K562 (cell line): ENCODE results near the gene SPON2. TPM values are rescaled to one million over a fixed set of nuclear protein-coding genes. Genes with fewer than 3 reads are reported as not detected.
A peak's percentile ranks its signal among the peaks of the same experiment; 100 is the strongest.

Experiments
- ATAC-seq: fragments of 200-7000 bp; cut with Tn5 transposase; 3 replicates; pipeline ENCODE4 v1.9.1; 2020; ENCODE audit warnings: moderate library complexity
- BruUV-seq: library from RNA; stranded (reverse); fragments of 400-500 nt; replicated peaks from 2 replicates; lab custom pipeline; 2021; lab: Mats Ljungman, UMichigan
- CTCF ChIA-PET: fragments of 300-600 bp; formaldehyde crosslinking; extraction: SDS; loops from one replicate; lab custom pipeline; 2021; ENCODE audit warnings: low intra/inter-chr PET ratio; lab: Yijun Ruan, JAX
- POLR2A ChIA-PET: fragments of 300-600, 350-650 bp; sonication (Branson Sonifier 250); formaldehyde crosslinking; extraction: SDS; loops from one replicate; lab custom pipeline; 2021; ENCODE audit warnings: antibody characterized with exemption, inconsistent platforms; lab: Yijun Ruan, JAX
- DNase-seq, 4 experiments: peaks; one replicate each; pipeline versions ENCODE4 v3.0.0 to v3.0.0-alpha.2; 2011 to 2018; ENCODE audit warnings: low spot score in 3 of 4, mixed read lengths in 3 of 4; ENCODE audit errors: extremely low read depth in 1 of 4
- FAIRE-seq: peaks from 2 replicates; lab custom pipeline; 2011; peaks lifted over from hg19 to GRCh38; lab: Jason Lieb, UNC
- H2AFZ ChIP-seq: 2 replicates; pipeline ENCODE4 v1.6.0; 2011; ENCODE audit warnings: low read depth, low read length, control low read depth, inconsistent platforms
- H3K27ac ChIP-seq: fragments of 200-600 bp; 3 replicates; pipeline ENCODE4 v1.8.0; 2011; ENCODE audit warnings: low read depth, mild to moderate bottlenecking, control low read depth, inconsistent platforms, low read length, moderate library complexity, mixed read lengths; ENCODE audit errors: extremely low read depth
- H3K27me3 ChIP-seq, 2 experiments: fragments of 300-600 bp in 1 of 2; 2 replicates in 1 of 2; 3 replicates in 1 of 2; pipeline versions ENCODE4 v1.6.0 to v1.8.0; 2011; ENCODE audit warnings: inconsistent platforms in 2 of 2, low read length in 2 of 2, mild to moderate bottlenecking in 1 of 2, mixed read lengths in 1 of 2, moderate library complexity in 1 of 2; ENCODE audit not compliant: control insufficient read depth in 2 of 2, insufficient read depth in 2 of 2
- H3K36me3 ChIP-seq: fragments of 300-600 bp; 3 replicates; pipeline ENCODE4 v1.8.0; 2011; ENCODE audit warnings: mild to moderate bottlenecking, low read length, inconsistent platforms; ENCODE audit not compliant: control insufficient read depth, insufficient read depth
- H3K4me1 ChIP-seq, 2 experiments: fragments of 200-600 bp in 1 of 2; replicated peaks in 1 of 2; 2 replicates in 1 of 2; 3 replicates in 1 of 2; pipeline versions ENCODE4 v1.5.1 to v1.8.0; 2011; ENCODE audit warnings: inconsistent platforms in 2 of 2, low read length in 2 of 2, mild to moderate bottlenecking in 1 of 2, mixed read lengths in 1 of 2, moderate library complexity in 1 of 2; ENCODE audit not compliant: control insufficient read depth in 2 of 2, insufficient read depth in 2 of 2
- H3K4me2 ChIP-seq: 2 replicates; pipeline ENCODE4 v1.6.1; 2011; ENCODE audit warnings: low read length, control low read depth, inconsistent platforms, mixed read lengths; ENCODE audit not compliant: insufficient read depth
- H3K4me3 ChIP-seq: fragments of 200-600 bp; sonication (generic), shearing (Covaris generic); 2 replicates; pipeline ENCODE4 v1.5.1; 2016; ENCODE audit warnings: control low read depth, inconsistent platforms
- H3K79me2 ChIP-seq: fragments of 200-600 bp; 3 replicates; pipeline ENCODE4 v1.8.0; 2011; ENCODE audit warnings: low read length, inconsistent platforms; ENCODE audit not compliant: control insufficient read depth, insufficient read depth
- H3K9ac ChIP-seq, 2 experiments: 2 replicates each; pipeline versions ENCODE4 v1.6.0 to v1.6.1; 2011; ENCODE audit warnings: low read depth in 2 of 2, low read length in 2 of 2, control low read depth in 1 of 2, inconsistent platforms in 1 of 2, mild to moderate bottlenecking in 1 of 2, mixed read lengths in 1 of 2; ENCODE audit not compliant: insufficient read depth in 1 of 2
- H3K9me1 ChIP-seq: one replicate; pipeline ENCODE4 v1.6.0; 2011; ENCODE audit warnings: inconsistent platforms, mild to moderate bottlenecking, low read length, moderate library complexity; ENCODE audit not compliant: control insufficient read depth, insufficient read depth
- H3K9me3 ChIP-seq: replicated peaks from 2 replicates; pipeline ENCODE4 v1.5.1; 2011; ENCODE audit warnings: low read depth, low read length, inconsistent platforms; ENCODE audit not compliant: control insufficient read depth, insufficient read depth
- H4K20me1 ChIP-seq: replicated peaks from 2 replicates; pipeline ENCODE4 v1.6.1; 2011; ENCODE audit warnings: low read length, inconsistent platforms, mixed read lengths; ENCODE audit not compliant: control insufficient read depth, insufficient read depth
- NELFE ChIP-seq: IDR thresholded peaks from 2 replicates; pipeline ENCODE4 v1.6.1; 2011; ENCODE audit warnings: mild to moderate bottlenecking; ENCODE audit not compliant: insufficient read depth, insufficient read length
- POLR2G ChIP-seq: fragments of 200-400 bp; formaldehyde crosslinking; IDR thresholded peaks from 2 replicates; pipeline ENCODE4 v1.6.1; 2017; ENCODE audit warnings: low read depth, mild to moderate bottlenecking, antibody characterized with exemption, low read length, moderate library complexity
- RBM22 ChIP-seq: fragments of 200-400 bp; formaldehyde crosslinking; IDR thresholded peaks from 2 replicates; pipeline ENCODE4 v1.6.1; 2018; ENCODE audit warnings: low read length, low read depth; ENCODE audit not compliant: poor library complexity, severe bottlenecking
- ZBTB2 ChIP-seq: fragments of 450-650 bp; IDR thresholded peaks from 2 replicates; pipeline ENCODE4 v1.6.1; 2016; ENCODE audit warnings: antibody characterized with exemption
- ZNF274 ChIP-seq: IDR thresholded peaks from 2 replicates; pipeline ENCODE4 v1.6.1; 2011; ENCODE audit warnings: low read depth, mild to moderate bottlenecking, low read length, moderate library complexity, borderline replicate concordance
- ZNF561 ChIP-seq: fragments of 450-650 bp; formaldehyde crosslinking; conservative IDR thresholded peaks from 2 replicates; pipeline ENCODE4 v1.4.0; 2020; ENCODE audit warnings: mild to moderate bottlenecking, moderate library complexity
- WGBS: fragments of 100-300 bp; shearing (Covaris generic); methylation state at CpG from one replicate; pipeline ENCODE4 v1.1.6; 2016; ENCODE audit warnings: low coverage, mixed read lengths; ENCODE audit not compliant: insufficient coverage; ENCODE audit errors: missing lambda C conversion rate; 5-methylcytosine and 5-hydroxymethylcytosine counted together
- in situ Hi-C: fragments of 300-500 bp; cut with MboI; formaldehyde crosslinking; loops from 4 replicates; pipeline ENCODE4 v1.15.0; 2018; ENCODE audit warnings: inconsistent platforms, mixed read lengths
- intact Hi-C: fragments of 100-400 bp; cut with micrococcal nuclease; formaldehyde crosslinking; loops from 2 replicates; pipeline ENCODE4 v1.14.2; 2022
- polyA plus RNA-seq, 8 experiments: library from polyadenylated mRNA; depleted of rRNA in 4 of 8; stranded (reverse) in 5 of 8; unstranded in 3 of 8; fragments of >200 nt; fragmentation: Nextera tagmentation in 2 of 8; fragmentation: Illumina TruSeq in 1 of 8; extraction: Ambion mirVana in 2 of 8; extraction: Trizol in 1 of 8; gene quantifications; 2 replicates each; pipeline versions ENCODE4 v1.2.1 to v1.2.3, GENCODE V29; 2011 to 2014; ENCODE audit warnings: inconsistent platforms in 1 of 8, missing spikeins in 1 of 8
- total RNA-seq, 7 experiments: library from RNA; depleted of rRNA in 6 of 7; stranded (reverse); fragments of >200 nt in 6 of 7; fragmentation: Illumina TruSeq in 2 of 7; extraction: Trizol in 2 of 7; gene quantifications; 2 replicates each; pipeline versions ENCODE4 v1.2.1 to v1.2.3, GENCODE V29; 2011 to 2021; ENCODE audit warnings: low replicate concordance in 1 of 7

The SPON2 gene
- total and polyA plus RNA-seq, 9 of the 15 experiments (the other 6 are each of a cell fraction or from before 2014, with no cell fraction given) = 0.21 to 2.2 (median 0.83) TPM

- POLR2A ChIA-PET = interaction anchor here (0.5 to 1.5 kb wide), 3 partner anchors 9 to 23 kb away, joined by 3 to 4 read pairs (median 4); no protein-coding TSS in a partner anchor
- no peak for ATAC-seq
- Histone ChIP-seq H3K9me1 (no peaks in the 10 kb centered on the region), H4K20me1 (no peaks in the 10 kb centered on the region; the same call in 1 of the 2 replicates), H3K4me1 (peaks cover 0 to 57% of the 10 kb centered on the region in 2 experiments; a peak in 2 of 5 replicates), H3K27me3 (no peaks in the 10 kb centered on the region), H3K36me3 (peaks cover 57% of the 10 kb centered on the region; the same call in 2 of the 3 replicates), H3K4me3 (no peak overlapping the region), H3K79me2 (no peaks in the 10 kb centered on the region), H3K27ac (no peak overlapping the region), H3K9me3 (no peaks in the 10 kb centered on the region), H3K4me2 (no peak overlapping the region), H3K9ac (no peak overlapping the region), H2AFZ (no peak overlapping the region)
- WGBS = 93% methylated on average over 18 of the region's 20 CpGs
- CTCF ChIA-PET = no interaction called here
- intact Hi-C loops (no loop called here), in situ Hi-C loops (no loop called here)
- no TSS peak for BruUV-seq
- DNase-seq = no peak
- no peak for TF ChIP-seq ZNF561 (CRISPR knock-in tag)
- TF ChIP-seq POLR2G = 0 out of 2 replicates have a peak, but pooled peaks have one; percentile 18
- TF ChIP-seq RBM22 = peak; percentile 12
- TF ChIP-seq ZBTB2 = no peak
- no peak for TF ChIP-seq NELFE
- TF ChIP-seq ZNF274 = no peak
- FAIRE-seq = no peak
Measured at GRCh38 chr4:1212546-1213335, 40.4 kb upstream of the SPON2 start.
